Measurements from ENCODE around the gene MET. TPM values are rescaled to one million over a fixed set of nuclear protein-coding genes. Genes with fewer than 3 reads are reported as not detected.

MET gene
- total and polyA plus RNA-seq, 10 of the 15 experiments (the other 5 are each of a cell fraction or from before 2014, with no cell fraction given): 0.01 to 0.21 TPM; not detected in 8

DNA sequence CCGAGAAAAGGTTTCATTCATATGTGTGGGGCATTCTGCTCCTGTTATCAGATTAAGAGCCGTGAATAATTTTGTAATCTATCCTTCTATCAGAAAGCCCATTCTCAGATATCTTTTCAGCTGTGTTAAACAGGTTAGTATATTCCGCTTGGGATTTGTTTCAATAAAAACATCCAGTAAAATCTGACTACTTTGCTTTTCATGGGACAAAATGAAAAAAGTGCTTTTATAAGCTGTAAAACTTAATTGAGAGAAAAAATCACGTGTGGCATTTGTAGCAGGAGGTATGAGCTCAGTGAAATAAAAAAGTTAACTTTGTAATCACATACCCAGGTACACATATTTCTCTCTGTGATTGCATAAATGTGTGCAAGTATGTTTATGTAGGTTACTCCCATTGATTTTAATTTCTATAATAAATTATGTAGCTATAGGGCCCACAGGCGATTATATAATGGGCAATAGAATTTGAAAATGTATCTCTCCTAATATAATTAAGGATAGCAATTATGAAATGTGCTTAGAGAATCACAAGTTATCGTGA, 3.9 kb downstream of the MET start:
- WGBS (ENCODE audit: insufficient coverage, insufficient replicate concordance, low lambda C conversion rate, missing lambda C conversion rate): 52% methylated on average over 6 of the region's 6 CpGs
- Histone ChIP-seq H3K4me3 (no peak overlapping the region), H3K36me3 (ENCODE audit: control insufficient read depth in 2 of 2, insufficient read depth in 2 of 2, low read length in 1 of 2) (no peaks in the 10 kb centered on the region), H3K4me2 (ENCODE audit: control insufficient read depth, insufficient read depth) (no peak overlapping the region), H2AFZ (ENCODE audit: control insufficient read depth, low read depth, low read length) (no peak overlapping the region), H3K27ac (ENCODE audit: control insufficient read depth, insufficient read depth) (no peak overlapping the region), H3K4me1 (ENCODE audit: control insufficient read depth, insufficient read depth, low read length) (0 out of 2 replicates have a peak, but pooled peaks cover 3% of the 10 kb centered on the region), H4K20me1 (ENCODE audit: control insufficient read depth, insufficient read depth) (no peaks in the 10 kb centered on the region), H3K9me3 (replicated peaks; ENCODE audit: control insufficient read depth, insufficient read depth, low read length) (no peaks in the 10 kb centered on the region), H3K79me2 (ENCODE audit: control insufficient read depth, insufficient read depth, low read length) (no peaks in the 10 kb centered on the region), H3K27me3 (replicated peaks in 1 of 2; ENCODE audit: control insufficient read depth in 2 of 2, insufficient read depth in 2 of 2, low read length in 1 of 2) (peaks cover 8 to 10% of the 10 kb centered on the region in 2 experiments), H3K9ac (ENCODE audit: control insufficient read depth, insufficient read depth, low read length) (no peak overlapping the region)
- no peak for ATAC-seq
- intact Hi-C loops (cut with micrococcal nuclease; ENCODE audit: unreplicated experiment) (no loop called here), in situ Hi-C loops (cut with MboI) (no loop called here)
- TF ChIP-seq CHD1 (IDR thresholded peaks at IDR 0.05; ENCODE audit: low read depth, low read length) (no peak), MTA2 (IDR thresholded peaks at IDR 0.05; ENCODE audit: low read depth) (no peak)
- SMC1A ChIA-PET (ENCODE audit: uncharacterized antibody, unreplicated experiment): interaction anchor here (0.6 to 1.3 kb wide), 3 partner anchors 19 to 56 kb away, joined by 3 read pairs; no protein-coding TSS in a partner anchor
- RAD21 ChIA-PET (ENCODE audit: unreplicated experiment): no interaction called here
- CTCF ChIA-PET: interaction anchor here (1.4 kb wide), 1 partner anchor 113 kb away, joined by 4 read pairs; no protein-coding TSS in a partner anchor
- POLR2A ChIA-PET: no interaction called here
- no TSS peak for BruUV-seq (replicated peaks)
- DNase-seq (ENCODE audit: low read depth, low spot score): no peak
- no peak for FAIRE-seq

DNA sequence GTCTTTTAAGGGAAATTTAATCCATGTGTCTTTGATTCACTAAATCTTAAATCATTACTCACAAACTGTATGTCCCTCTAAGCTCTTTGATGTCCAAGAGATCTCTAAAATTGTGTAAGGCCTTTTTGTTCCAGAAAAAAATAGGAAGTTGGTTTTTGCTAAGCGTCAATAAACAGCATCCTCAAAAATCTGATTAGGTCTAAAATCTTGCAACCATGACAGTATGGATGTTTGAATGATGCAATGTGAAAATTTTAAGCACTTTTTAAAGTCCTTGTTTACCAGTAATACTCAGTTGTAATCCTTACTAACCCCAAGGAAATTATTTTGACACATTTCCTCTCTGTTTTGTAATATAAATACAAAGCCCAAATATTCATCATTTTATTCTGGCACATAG, 6.8 kb downstream of the MET start:
- FAIRE-seq: no peak
- DNase-seq (ENCODE audit: low read depth, low spot score): no peak
- intact Hi-C loops (cut with micrococcal nuclease; ENCODE audit: unreplicated experiment) (no loop called here), in situ Hi-C loops (cut with MboI) (no loop called here)
- no TSS peak for BruUV-seq (replicated peaks)
- no peak for ATAC-seq
- Histone ChIP-seq H3K9ac (ENCODE audit: control insufficient read depth, insufficient read depth, low read length) (no peak overlapping the region), H3K36me3 (ENCODE audit: control insufficient read depth in 2 of 2, insufficient read depth in 2 of 2, low read length in 1 of 2) (no peaks in the 10 kb centered on the region), H4K20me1 (ENCODE audit: control insufficient read depth, insufficient read depth) (no peaks in the 10 kb centered on the region), H3K4me1 (ENCODE audit: control insufficient read depth, insufficient read depth, low read length) (no peaks in the 10 kb centered on the region), H3K79me2 (ENCODE audit: control insufficient read depth, insufficient read depth, low read length) (no peaks in the 10 kb centered on the region), H3K9me3 (replicated peaks; ENCODE audit: control insufficient read depth, insufficient read depth, low read length) (no peaks in the 10 kb centered on the region), H3K27me3 (replicated peaks in 1 of 2; ENCODE audit: control insufficient read depth in 2 of 2, insufficient read depth in 2 of 2, low read length in 1 of 2) (peaks cover 0 to 4% of the 10 kb centered on the region in 2 experiments; a peak in 3 of 4 replicates), H3K27ac (ENCODE audit: control insufficient read depth, insufficient read depth) (no peak overlapping the region), H3K4me2 (ENCODE audit: control insufficient read depth, insufficient read depth) (no peak overlapping the region), H2AFZ (ENCODE audit: control insufficient read depth, low read depth, low read length) (no peak overlapping the region), H3K4me3 (no peak overlapping the region)
- ChIA-PET RAD21 (ENCODE audit: unreplicated experiment) (no interaction called here), POLR2A (no interaction called here), SMC1A (ENCODE audit: uncharacterized antibody, unreplicated experiment) (interaction anchor here (1.7 kb wide), 1 partner anchor 10 kb away, joined by 3 read pairs; no protein-coding TSS in a partner anchor), CTCF (no interaction called here)
- 100% methylated on average over 1 of the region's 1 CpG for WGBS (ENCODE audit: insufficient coverage, insufficient replicate concordance, low lambda C conversion rate, missing lambda C conversion rate)
- TF ChIP-seq KLF5 (IDR thresholded peaks at IDR 0.05; ENCODE audit: partially characterized antibody) (no peak), FOXM1 (IDR thresholded peaks at IDR 0.05; ENCODE audit: low read depth, low read length) (no peak)
- TF ChIP-seq, protein P1, sequence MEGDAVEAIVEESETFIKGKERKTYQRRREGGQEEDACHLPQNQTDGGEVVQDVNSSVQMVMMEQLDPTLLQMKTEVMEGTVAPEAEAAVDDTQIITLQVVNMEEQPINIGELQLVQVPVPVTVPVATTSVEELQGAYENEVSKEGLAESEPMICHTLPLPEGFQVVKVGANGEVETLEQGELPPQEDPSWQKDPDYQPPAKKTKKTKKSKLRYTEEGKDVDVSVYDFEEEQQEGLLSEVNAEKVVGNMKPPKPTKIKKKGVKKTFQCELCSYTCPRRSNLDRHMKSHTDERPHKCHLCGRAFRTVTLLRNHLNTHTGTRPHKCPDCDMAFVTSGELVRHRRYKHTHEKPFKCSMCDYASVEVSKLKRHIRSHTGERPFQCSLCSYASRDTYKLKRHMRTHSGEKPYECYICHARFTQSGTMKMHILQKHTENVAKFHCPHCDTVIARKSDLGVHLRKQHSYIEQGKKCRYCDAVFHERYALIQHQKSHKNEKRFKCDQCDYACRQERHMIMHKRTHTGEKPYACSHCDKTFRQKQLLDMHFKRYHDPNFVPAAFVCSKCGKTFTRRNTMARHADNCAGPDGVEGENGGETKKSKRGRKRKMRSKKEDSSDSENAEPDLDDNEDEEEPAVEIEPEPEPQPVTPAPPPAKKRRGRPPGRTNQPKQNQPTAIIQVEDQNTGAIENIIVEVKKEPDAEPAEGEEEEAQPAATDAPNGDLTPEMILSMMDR (IDR thresholded peaks at IDR 0.05 in 2 of 3, conservative IDR thresholded peaks at IDR 0.05 in 1 of 3; ENCODE audit: control insufficient read depth in 2 of 3, extremely low read depth in 1 of 3, insufficient read depth in 1 of 3, low read depth in 3 of 3, low read length in 3 of 3): no peak
